ENCODE data around the gene NFIB. TPM values are rescaled to one million over a fixed set of nuclear protein-coding genes. Genes with fewer than 3 reads are reported as not detected.

The NFIB gene
- polyA plus RNA-seq, 1 experiment, result 0.47 TPM

DNA sequence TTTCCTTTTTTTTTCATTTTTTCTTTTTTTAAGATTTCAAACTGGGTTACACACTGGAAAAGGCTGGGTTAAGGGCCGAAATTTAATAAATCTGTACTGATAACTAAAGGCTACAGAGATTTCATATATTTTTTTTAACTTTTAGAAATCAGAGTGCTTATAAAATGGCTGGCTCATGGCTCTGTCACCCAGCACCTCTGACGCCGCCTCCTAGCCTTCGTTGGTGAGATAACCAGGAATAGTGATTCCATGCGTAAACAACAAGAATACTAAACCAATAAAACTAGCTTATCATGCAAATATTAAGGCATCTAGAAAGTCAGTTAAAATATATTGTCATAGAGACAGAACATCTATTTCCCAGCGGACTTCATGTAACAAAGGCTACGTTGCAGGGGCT is 226.4 kb downstream of the NFIB start:
- H3K4me3 ChIP-seq (ENCODE audit: low read depth, low read length), result no peak overlapping the region
- ChIA-PET POLR2A (no interaction called here), CTCF (no interaction called here)
- no peak for DNase-seq (ENCODE audit: low read depth)
- no peaks in the 10 kb centered on the region for H3K27me3 ChIP-seq (ENCODE audit: control insufficient read depth, insufficient read depth, low read length)
- H3K36me3 ChIP-seq (ENCODE audit: control insufficient read depth, insufficient read depth, low read length), result no peaks in the 10 kb centered on the region
- no peak for TF ChIP-seq CTCF (IDR thresholded peaks at IDR 0.05; ENCODE audit: insufficient read depth, low read depth, low read length)

- H3K27me3 ChIP-seq (ENCODE audit: control insufficient read depth, insufficient read depth, low read length), result no peaks in the 10 kb centered on the region
- H3K36me3 ChIP-seq (ENCODE audit: control insufficient read depth, insufficient read depth, low read length), result no peaks in the 10 kb centered on the region
- no peak for TF ChIP-seq CTCF (IDR thresholded peaks at IDR 0.05; ENCODE audit: insufficient read depth, low read depth, low read length)
- no peak for DNase-seq (ENCODE audit: low read depth)
- POLR2A ChIA-PET, result no interaction called here
- CTCF ChIA-PET, result no interaction called here
- H3K4me3 ChIP-seq (ENCODE audit: low read depth, low read length), result no peak overlapping the region
These were observed 227.4 kb downstream of the NFIB start for GRCh38 chr9:14086495-14086894.

DNA sequence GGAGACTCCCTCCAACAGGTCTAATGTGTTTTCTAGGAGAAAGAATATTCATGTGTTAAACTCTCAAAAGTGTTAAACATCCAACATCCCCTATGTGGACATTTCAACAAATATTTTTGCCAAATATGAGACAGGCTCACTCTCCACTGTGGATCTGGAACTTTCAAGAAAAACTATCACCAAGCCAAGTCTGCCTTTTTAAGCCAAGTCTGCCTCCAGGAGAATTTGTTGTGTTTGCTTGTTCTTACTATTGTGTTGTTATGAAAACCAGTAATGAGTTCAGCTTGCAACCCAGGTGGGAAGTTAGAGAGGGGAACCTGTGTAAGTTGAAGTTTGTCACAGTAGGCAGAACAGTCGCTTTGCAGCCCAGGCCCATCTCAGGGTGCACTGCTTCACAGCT is 228.1 kb downstream of the NFIB start:
- no peak overlapping the region for H3K4me3 ChIP-seq (ENCODE audit: low read depth, low read length)
- no peaks in the 10 kb centered on the region for H3K27me3 ChIP-seq (ENCODE audit: control insufficient read depth, insufficient read depth, low read length)
- ChIA-PET POLR2A (no interaction called here), CTCF (no interaction called here)
- H3K36me3 ChIP-seq (ENCODE audit: control insufficient read depth, insufficient read depth, low read length), result no peaks in the 10 kb centered on the region
- no peak for TF ChIP-seq CTCF (IDR thresholded peaks at IDR 0.05; ENCODE audit: insufficient read depth, low read depth, low read length)
- no peak for DNase-seq (ENCODE audit: low read depth)

DNA sequence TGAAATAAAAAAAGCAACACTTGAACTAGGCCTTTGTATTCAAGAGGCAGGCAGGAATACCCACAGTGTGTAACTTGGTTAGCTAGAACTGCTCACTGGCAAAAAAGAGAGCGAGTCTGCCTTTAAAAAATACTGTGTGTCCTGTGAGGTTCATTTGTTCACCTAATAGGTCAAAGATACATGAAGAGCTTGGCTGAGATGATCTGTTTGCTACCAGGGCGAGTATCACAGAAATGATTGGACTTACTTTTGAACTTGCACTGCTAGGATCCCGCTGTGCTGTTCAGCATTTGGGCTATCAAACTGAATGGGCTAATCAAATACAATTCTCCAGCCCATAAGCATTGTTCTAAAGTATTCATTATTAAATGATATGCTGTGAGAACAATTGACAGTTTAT is 229.1 kb downstream of the NFIB start:
- no peaks in the 10 kb centered on the region for H3K27me3 ChIP-seq (ENCODE audit: control insufficient read depth, insufficient read depth, low read length)
- TF ChIP-seq CTCF (IDR thresholded peaks at IDR 0.05; ENCODE audit: insufficient read depth, low read depth, low read length), result no peak
- H3K36me3 ChIP-seq (ENCODE audit: control insufficient read depth, insufficient read depth, low read length), result no peaks in the 10 kb centered on the region
- no peak overlapping the region for H3K4me3 ChIP-seq (ENCODE audit: low read depth, low read length)
- ChIA-PET CTCF (no interaction called here), POLR2A (no interaction called here)
- DNase-seq (ENCODE audit: low read depth), result no peak

- POLR2A ChIA-PET, result no interaction called here
- no peak for DNase-seq (ENCODE audit: low read depth)
- no peak for TF ChIP-seq CTCF (IDR thresholded peaks at IDR 0.05; ENCODE audit: insufficient read depth, low read depth, low read length)
- CTCF ChIA-PET, result no interaction called here
- H3K4me3 ChIP-seq (ENCODE audit: low read depth, low read length), result no peak overlapping the region
- H3K27me3 ChIP-seq (ENCODE audit: control insufficient read depth, insufficient read depth, low read length), result no peaks in the 10 kb centered on the region
- no peaks in the 10 kb centered on the region for H3K36me3 ChIP-seq (ENCODE audit: control insufficient read depth, insufficient read depth, low read length)
These were observed 230.6 kb downstream of the NFIB start for GRCh38 chr9:14083366-14083765.

Data from BJ (cell line).